ENCODE results near the gene GSKIP. TPM values are rescaled to one million over a fixed set of nuclear protein-coding genes. Genes with fewer than 3 reads are reported as not detected.
A peak's percentile ranks its signal among the peaks of the same experiment; 100 is the strongest.

Gene GSKIP
- total RNA-seq, 1 donor from 2014 or later, result 16.4 TPM

GRCh38 chr14:96376093-96376492, 12.8 kb downstream of the GSKIP start:
- no peak for DNase-seq (ENCODE audit: low spot score)

GRCh38 chr14:96380735-96381134, 17.4 kb downstream of the GSKIP start:
- DNase-seq (ENCODE audit: low spot score), result no peak

- DNase-seq (ENCODE audit: low spot score), result no peak
Measured at GRCh38 chr14:96383445-96383844, 20.1 kb downstream of the GSKIP start.

GRCh38 chr14:96384053-96384452, 20.7 kb downstream of the GSKIP start:
- no peak for DNase-seq (ENCODE audit: low spot score)

GRCh38 chr14:96384740-96385139, 21.4 kb downstream of the GSKIP start:
- no peak for DNase-seq (ENCODE audit: low spot score)

GRCh38 chr14:96385385-96385784, 22.1 kb downstream of the GSKIP start:
- no peak for DNase-seq (ENCODE audit: low spot score)

- DNase-seq (ENCODE audit: low spot score), result no peak
Measured at GRCh38 chr14:96390965-96391292, 27.6 kb downstream of the GSKIP start.

GRCh38 chr14:96391293-96392118, 28.2 kb downstream of the GSKIP start:
- DNase-seq (ENCODE audit: low spot score), result peak; percentile 100

- DNase-seq (ENCODE audit: low spot score), result no peak
Measured at GRCh38 chr14:96393071-96393691, 29.9 kb downstream of the GSKIP start.

- DNase-seq (ENCODE audit: low spot score), result no peak
Measured at GRCh38 chr14:96394047-96394815, 30.9 kb downstream of the GSKIP start.

GRCh38 chr14:96398432-96398831, 35.1 kb downstream of the GSKIP start:
- no peak for DNase-seq (ENCODE audit: low spot score)

GRCh38 chr14:96398921-96399320, 35.6 kb downstream of the GSKIP start:
- no peak for DNase-seq (ENCODE audit: low spot score)

- no peak for DNase-seq (ENCODE audit: low spot score)
Measured at GRCh38 chr14:96399405-96399804, 36.1 kb downstream of the GSKIP start.

- no peak for DNase-seq (ENCODE audit: low spot score)
Measured at GRCh38 chr14:96400495-96400894, 37.2 kb downstream of the GSKIP start.

GRCh38 chr14:96403409-96403808, 40.1 kb downstream of the GSKIP start:
- DNase-seq (ENCODE audit: low spot score), result no peak

GRCh38 chr14:96405677-96406076, 42.4 kb downstream of the GSKIP start:
- DNase-seq (ENCODE audit: low spot score), result no peak

GRCh38 chr14:96407935-96408570, 44.7 kb downstream of the GSKIP start:
- DNase-seq (ENCODE audit: low spot score), result no peak

GRCh38 chr14:96408608-96409007, 45.3 kb downstream of the GSKIP start:
- DNase-seq (ENCODE audit: low spot score), result no peak

GRCh38 chr14:96409701-96410100, 46.4 kb downstream of the GSKIP start:
- DNase-seq (ENCODE audit: low spot score), result no peak

- no peak for DNase-seq (ENCODE audit: low spot score)
Measured at GRCh38 chr14:96410119-96410518, 46.8 kb downstream of the GSKIP start.

GRCh38 chr14:96413526-96413925, 50.2 kb downstream of the GSKIP start:
- no peak for DNase-seq (ENCODE audit: low spot score)

GRCh38 chr14:96415559-96415958, 52.2 kb downstream of the GSKIP start:
- no peak for DNase-seq (ENCODE audit: low spot score)
